Endothelial cell of umbilical vein (primary cell): ENCODE measurements around the gene TMEM266. TPM values are rescaled to one million over a fixed set of nuclear protein-coding genes. Genes with fewer than 3 reads are reported as not detected.
A peak's percentile ranks its signal among the peaks of the same experiment; 100 is the strongest.

Experiments used
- BruUV-seq: library from RNA; stranded (reverse); fragments of 400-500 nt; replicated peaks from 2 replicates; lab custom pipeline; 2021; lab: Mats Ljungman, UMichigan
- CTCF ChIA-PET: fragments of 300-600, 350-600 bp; sonication (Branson Sonifier 250); formaldehyde crosslinking; loops from one replicate; lab custom pipeline; 2021; ENCODE audit warnings: antibody characterized with exemption, inconsistent platforms; lab: Charles Lee
- POLR2A ChIA-PET: fragments of 300-600, 350-600 bp; sonication (Branson Sonifier 250); formaldehyde crosslinking; loops from one replicate; lab custom pipeline; 2021; ENCODE audit warnings: antibody characterized with exemption, inconsistent platforms; lab: Charles Lee
- DNase-seq: peaks from one replicate; pipeline ENCODE4 v3.0.0-alpha.2; 2011; ENCODE audit warnings: low read depth, low spot score
- FAIRE-seq: peaks from 2 replicates; lab custom pipeline; 2011; peaks lifted over from hg19 to GRCh38; lab: Jason Lieb, UNC
- H2AFZ ChIP-seq: 2 replicates; pipeline ENCODE4 v1.6.0; 2012; ENCODE audit warnings: low read depth, low read length, control low read depth, inconsistent platforms
- H3K27ac ChIP-seq: 2 replicates; pipeline ENCODE4 v1.5.1; 2011; ENCODE audit warnings: low read depth, mild to moderate bottlenecking, control low read depth, low read length, moderate library complexity; ENCODE audit not compliant: insufficient read depth
- H3K27me3 ChIP-seq, 2 experiments: 2 replicates each; pipeline versions ENCODE4 v1.6.0 to v1.6.1; 2011; ENCODE audit warnings: low read length in 2 of 2, mixed read lengths in 1 of 2; ENCODE audit not compliant: control insufficient read depth in 2 of 2, insufficient read depth in 2 of 2
- H3K36me3 ChIP-seq, 2 experiments: 2 replicates in 1 of 2; 3 replicates in 1 of 2; pipeline ENCODE4 v1.5.1; 2011; ENCODE audit warnings: low read length in 2 of 2, mild to moderate bottlenecking in 1 of 2, moderate library complexity in 1 of 2; ENCODE audit not compliant: control insufficient read depth in 2 of 2, insufficient read depth in 2 of 2; ENCODE audit errors: extremely low read depth in 1 of 2
- H3K4me1 ChIP-seq: 3 replicates; pipeline ENCODE4 v1.5.1; 2011; ENCODE audit warnings: mild to moderate bottlenecking, low read length; ENCODE audit not compliant: control insufficient read depth, insufficient read depth; ENCODE audit errors: extremely low read depth
- H3K4me2 ChIP-seq: 2 replicates; pipeline ENCODE4 v1.6.1; 2011; ENCODE audit warnings: low read length, control low read depth, mixed read lengths; ENCODE audit not compliant: insufficient read depth
- H3K4me3 ChIP-seq, 3 experiments: fragments of 200-600 bp in 1 of 3; sonication (generic), shearing (Covaris generic) in 1 of 3; replicated peaks in 1 of 3; 2 replicates each; pipeline ENCODE4 v1.5.1; 2011 to 2016; ENCODE audit warnings: control low read depth in 3 of 3, low read length in 3 of 3, mild to moderate bottlenecking in 2 of 3, inconsistent platforms in 1 of 3, low read depth in 1 of 3, moderate library complexity in 1 of 3; ENCODE audit not compliant: insufficient read depth in 1 of 3
- H3K79me2 ChIP-seq: 2 replicates; pipeline ENCODE4 v1.6.0; 2012; ENCODE audit warnings: low read length, inconsistent platforms; ENCODE audit not compliant: control insufficient read depth, insufficient read depth
- H3K9ac ChIP-seq: replicated peaks from 2 replicates; pipeline ENCODE3; 2011; ENCODE audit warnings: low read length, control low read depth; ENCODE audit not compliant: insufficient read depth; ENCODE audit errors: extremely low read depth
- H3K9me1 ChIP-seq: replicated peaks from 3 replicates; pipeline ENCODE4 v1.6.0; 2011; ENCODE audit warnings: mild to moderate bottlenecking, low read length; ENCODE audit not compliant: control insufficient read depth, insufficient read depth; ENCODE audit errors: extremely low read depth
- H3K9me3 ChIP-seq: replicated peaks from 2 replicates; pipeline ENCODE4 v1.5.1; 2012; ENCODE audit warnings: low read length, inconsistent platforms; ENCODE audit not compliant: control insufficient read depth, insufficient read depth
- H4K20me1 ChIP-seq: replicated peaks from 2 replicates; pipeline ENCODE3; 2011; ENCODE audit warnings: mild to moderate bottlenecking, low read length; ENCODE audit not compliant: control insufficient read depth, insufficient read depth; ENCODE audit errors: extremely low read depth
- CTCF ChIP-seq, 2 donors: IDR thresholded peaks; 1 replicate in 1 of 2; 2 replicates in 1 of 2; pipeline ENCODE4 v1.5.1; 2011; ENCODE audit warnings: low read length in 2 of 2, mild to moderate bottlenecking in 2 of 2, moderate library complexity in 2 of 2, control low read depth in 1 of 2, inconsistent platforms in 1 of 2, low read depth in 1 of 2; ENCODE audit not compliant: insufficient read depth in 1 of 2; ENCODE audit errors: extremely low read depth in 1 of 2
- EZH2 ChIP-seq: IDR thresholded peaks from 2 replicates; pipeline ENCODE4 v1.6.1; 2012; ENCODE audit warnings: borderline replicate concordance, low read depth, mild to moderate bottlenecking, moderate library complexity, low read length, inconsistent platforms; ENCODE audit not compliant: severe bottlenecking
- FOS ChIP-seq: IDR thresholded peaks from 2 replicates; pipeline ENCODE4 v1.6.1; 2011; ENCODE audit warnings: mild to moderate bottlenecking, low read length, moderate library complexity, borderline replicate concordance; ENCODE audit not compliant: insufficient read depth
- GATA2 ChIP-seq: IDR thresholded peaks from 2 replicates; pipeline ENCODE4 v1.7.0; 2011; ENCODE audit warnings: low read depth, mild to moderate bottlenecking, moderate library complexity, mixed read lengths, low read length; ENCODE audit not compliant: insufficient read length, insufficient read depth
- JUN ChIP-seq: IDR thresholded peaks from 2 replicates; pipeline ENCODE4 v1.6.1; 2011; ENCODE audit warnings: borderline replicate concordance, low read depth; ENCODE audit not compliant: insufficient read length, insufficient read depth
- MAX ChIP-seq: IDR thresholded peaks from 2 replicates; pipeline ENCODE4 v1.6.1; 2011; ENCODE audit not compliant: insufficient read depth, insufficient read length
- MYC ChIP-seq: IDR thresholded peaks from one replicate; pipeline ENCODE4 v1.6.1; 2011; ENCODE audit warnings: mild to moderate bottlenecking, low read depth, low read length
- POLR2A ChIP-seq: IDR thresholded peaks from 2 replicates; pipeline ENCODE4 v1.6.1; 2012; ENCODE audit warnings: low read depth, mild to moderate bottlenecking, control low read depth, low read length
- POLR2AphosphoS5 ChIP-seq: IDR thresholded peaks from 2 replicates; pipeline ENCODE4 v1.6.1; 2012; ENCODE audit warnings: low read depth, mild to moderate bottlenecking, control low read depth, low read length, moderate library complexity; ENCODE audit not compliant: insufficient read depth
- dilution Hi-C: fragments of 300-500 bp; cut with MboI; formaldehyde crosslinking; loops from one replicate; pipeline ENCODE4 v1.15.0; 2019; ENCODE audit warnings: low sequenced_read_pairs; ENCODE audit not compliant: extremely low pct_ligation_motif_present
- intact Hi-C: fragments of 100-400 bp; cut with micrococcal nuclease; formaldehyde crosslinking; loops from one replicate; pipeline ENCODE4 v1.10.0; 2022
- polyA plus RNA-seq, 4 experiments: library from polyadenylated mRNA; depleted of rRNA in 3 of 4; stranded (reverse) in 3 of 4; unstranded in 1 of 4; fragments of >200 nt; gene quantifications; 2 replicates each; pipeline versions ENCODE4 v1.2.1 to v1.2.3, GENCODE V29; 2011 to 2012; ENCODE audit warnings: missing spikeins in 1 of 4
- total RNA-seq: library from RNA; stranded (reverse); gene quantifications from 2 replicates; pipeline ENCODE4 v1.2.3, GENCODE V29; 2021

The TMEM266 gene
- total and polyA plus RNA-seq, 2 donors (not counting 3 experiments of a cell fraction or from before 2014, with no cell fraction given): not detected

GRCh38 chr15:76150513-76150912, 90.7 kb downstream of the TMEM266 start:
- Histone ChIP-seq H3K9me1 (no peaks in the 10 kb centered on the region), H3K4me2 (no peak overlapping the region), H3K4me3 (no peak overlapping the region), H3K9ac (no peak overlapping the region), H3K27ac (no peak overlapping the region), H3K36me3 (no peaks in the 10 kb centered on the region), H3K4me1 (peaks cover 4% of the 10 kb centered on the region), H4K20me1 (no peaks in the 10 kb centered on the region), H3K9me3 (no peaks in the 10 kb centered on the region), H3K27me3 (peaks cover 7 to 11% of the 10 kb centered on the region in 2 experiments), H3K79me2 (no peaks in the 10 kb centered on the region), H2AFZ (peak overlapping the region; percentile 71)
- CTCF ChIA-PET: interaction anchor here (0.7 to 5.5 kb wide), 26 partner anchors 9 to 427 kb away, joined by 3 to 84 read pairs (median 5); partner anchors contain the start of gene NRG4
- DNase-seq (no peak), FAIRE-seq (no peak)
- dilution Hi-C loops: no loop called here
- intact Hi-C loops: no loop called here
- BruUV-seq: no TSS peak
- TF ChIP-seq MYC (no peak), MAX (no peak), JUN (no peak), POLR2A (no peak), EZH2 (no peak)
- POLR2A ChIA-PET: no interaction called here

DNA sequence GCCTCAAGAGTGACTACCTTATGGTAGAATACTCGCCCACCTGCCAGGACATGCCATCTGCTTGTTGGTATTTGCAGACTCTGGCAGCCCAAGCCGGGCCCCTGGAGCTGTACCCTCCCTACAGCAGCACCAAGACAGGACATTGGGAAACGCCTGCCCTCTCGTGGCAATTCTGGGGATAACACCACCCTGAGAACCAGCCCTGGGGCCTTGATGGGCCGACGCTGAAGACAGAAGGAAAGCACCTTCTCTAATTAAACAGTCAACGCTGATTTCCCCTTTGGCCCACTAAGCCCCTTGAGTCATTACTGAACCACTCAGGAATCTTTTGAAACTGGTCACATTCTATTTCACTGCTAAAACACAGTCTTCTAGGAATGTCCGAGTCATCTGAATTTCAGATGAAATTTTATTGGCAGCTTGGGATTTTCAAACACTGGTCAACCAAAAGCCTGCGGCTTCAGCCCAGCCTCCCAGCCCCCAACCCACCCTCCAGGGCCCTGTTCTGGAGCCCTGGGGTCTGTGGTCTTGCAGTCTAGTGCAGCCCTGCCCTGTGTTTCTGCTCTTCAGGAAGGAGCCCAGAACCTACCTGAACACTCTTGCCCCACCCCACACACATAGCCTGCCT, 91.3 kb downstream of the TMEM266 start:
- H3K9me3 ChIP-seq: no peaks in the 10 kb centered on the region
- intact Hi-C loops (loop anchor here (1.0 kb wide), 1 partner anchor 94 kb away; no protein-coding TSS in a partner anchor), dilution Hi-C loops (no loop called here)
- H3K4me1 ChIP-seq: peaks cover 4% of the 10 kb centered on the region
- H3K4me2 ChIP-seq: no peak overlapping the region
- TF ChIP-seq POLR2A: no peak
- TF ChIP-seq POLR2AphosphoS5: no peak
- TF ChIP-seq CTCF (IDR thresholded peaks at IDR 0.05; ENCODE audit: extremely low read depth in 1 of 2, insufficient read depth in 1 of 2, low read depth in 1 of 2, low read length in 2 of 2): peak; percentile 77 to 94
- TF ChIP-seq FOS: no peak
- TF ChIP-seq GATA2: no peak
- no peak for TF ChIP-seq JUN
- H4K20me1 ChIP-seq: no peaks in the 10 kb centered on the region
- H3K27ac ChIP-seq: no peak overlapping the region
- H2AFZ ChIP-seq: peak overlapping the region; percentile 71
- FAIRE-seq: peak; percentile 90
- no peaks in the 10 kb centered on the region for H3K36me3 ChIP-seq
- CTCF ChIA-PET: interaction anchor here (0.7 to 5.5 kb wide), 25 partner anchors 8 to 715 kb away, joined by 3 to 84 read pairs (median 5); partner anchors contain the start of gene NRG4
- peaks cover 7% of the 10 kb centered on the region in 2 experiments for H3K27me3 ChIP-seq
- no peak overlapping the region for H3K4me3 ChIP-seq
- BruUV-seq: no TSS peak
- peak; percentile 77 for DNase-seq
- H3K9me1 ChIP-seq: no peaks in the 10 kb centered on the region
- no peaks in the 10 kb centered on the region for H3K79me2 ChIP-seq
- POLR2A ChIA-PET: no interaction called here
- no peak overlapping the region for H3K9ac ChIP-seq
